Activated B cell treated with CpG ODN at 0.5 μM for 24 hours (primary cell): ENCODE data around the gene FPR2. TPM values are rescaled to one million over a fixed set of nuclear protein-coding genes. Genes with fewer than 3 reads are reported as not detected.

Source experiments
- ATAC-seq: fragments of 200-7000 bp; cut with Tn5 transposase; one replicate; pipeline ENCODE4 v1.10.0; 2021; ENCODE audit warnings: low read depth, mild to moderate bottlenecking, moderate library complexity
- CTCF ChIA-PET: fragments of 350-600 bp; sonication (Branson Sonifier 250); formaldehyde crosslinking; loops from one replicate; lab custom pipeline; 2021; ENCODE audit warnings: antibody characterized with exemption; lab: Charles Lee
- POLR2A ChIA-PET: fragments of 350-600 bp; sonication (Branson Sonifier 250); formaldehyde crosslinking; loops from one replicate; lab custom pipeline; 2021; ENCODE audit warnings: antibody characterized with exemption; lab: Charles Lee
- DNase-seq: peaks from one replicate; pipeline ENCODE4 v3.0.0; 2022
- H3K27ac Mint-ChIP-seq: one replicate; pipeline ENCODE4 v1.8.0; 2020; ENCODE audit warnings: mixed read lengths
- H3K27me3 Mint-ChIP-seq: one replicate; pipeline ENCODE4 v1.8.0; 2021; ENCODE audit warnings: mixed read lengths
- H3K36me3 Mint-ChIP-seq: one replicate; pipeline ENCODE4 v1.8.0; 2021; ENCODE audit warnings: low read depth, mixed read lengths
- H3K4me1 Mint-ChIP-seq: one replicate; pipeline ENCODE4 v1.8.0; 2021; ENCODE audit warnings: mixed read lengths
- H3K4me3 Mint-ChIP-seq: one replicate; pipeline ENCODE4 v1.8.0; 2020; ENCODE audit warnings: mild to moderate bottlenecking, mixed read lengths
- H3K9me3 Mint-ChIP-seq: one replicate; pipeline ENCODE4 v1.8.0; 2020; ENCODE audit warnings: mixed read lengths
- CTCF ChIP-seq: fragments of 200-600 bp; IDR thresholded peaks from one replicate; pipeline ENCODE4 v1.8.0; 2022; ENCODE audit warnings: antibody characterized with exemption, mild to moderate bottlenecking
- intact Hi-C: fragments of 100-400 bp; cut with micrococcal nuclease; formaldehyde crosslinking; loops from one replicate; pipeline ENCODE4 v1.15.1; 2024
- total RNA-seq: library from RNA; stranded (reverse); gene quantifications from 2 replicates; pipeline ENCODE4 v1.2.3, GENCODE V29; 2022

The FPR2 gene
- total RNA-seq, 1 donor from 2014 or later = not detected

GRCh38 chr19:51739466-51740213 is 21.3 kb upstream of the FPR2 start:
- DNase-seq (no peak), ATAC-seq (no peak)
- Mint-ChIP-seq H3K4me3 (no peak overlapping the region), H3K27ac (no peak overlapping the region), H3K9me3 (no peaks in the 10 kb centered on the region), H3K36me3 (no peaks in the 10 kb centered on the region), H3K4me1 (no peaks in the 10 kb centered on the region), H3K27me3 (peaks cover 30% of the 10 kb centered on the region)
- POLR2A ChIA-PET = no interaction called here
- CTCF ChIA-PET = no interaction called here
- no peak for TF ChIP-seq CTCF
- intact Hi-C loops = no loop called here

- no peak for DNase-seq
- ATAC-seq = no peak
- H3K27ac Mint-ChIP-seq = no peak overlapping the region
- ChIA-PET POLR2A (no interaction called here), CTCF (interaction anchor here (1.1 kb wide), 1 partner anchor 38 kb away, joined by 3 read pairs; no protein-coding TSS in a partner anchor)
- no peaks in the 10 kb centered on the region for H3K4me1 Mint-ChIP-seq
- no peak for TF ChIP-seq CTCF
- H3K27me3 Mint-ChIP-seq = peaks cover 25% of the 10 kb centered on the region
- no peak overlapping the region for H3K4me3 Mint-ChIP-seq
- intact Hi-C loops = no loop called here
- H3K36me3 Mint-ChIP-seq = no peaks in the 10 kb centered on the region
- no peaks in the 10 kb centered on the region for H3K9me3 Mint-ChIP-seq
Observed at GRCh38 chr19:51740356-51740755, 20.6 kb upstream of the FPR2 start.

- ChIA-PET CTCF (no interaction called here), POLR2A (interaction anchor here (0.5 kb wide), 1 partner anchor 423 kb away, joined by 5 read pairs; no protein-coding TSS in a partner anchor)
- H3K4me3 Mint-ChIP-seq = no peak overlapping the region
- no peak overlapping the region for H3K27ac Mint-ChIP-seq
- H3K36me3 Mint-ChIP-seq = no peaks in the 10 kb centered on the region
- no peak for TF ChIP-seq CTCF
- no peaks in the 10 kb centered on the region for H3K4me1 Mint-ChIP-seq
- H3K9me3 Mint-ChIP-seq = no peaks in the 10 kb centered on the region
- no peak for ATAC-seq
- DNase-seq = no peak
- peaks cover 14% of the 10 kb centered on the region for H3K27me3 Mint-ChIP-seq
- intact Hi-C loops = no loop called here
Observed at GRCh38 chr19:51742789-51743188, 18.2 kb upstream of the FPR2 start.

GRCh38 chr19:51743405-51743804 is 17.6 kb upstream of the FPR2 start:
- H3K27ac Mint-ChIP-seq = no peak overlapping the region
- ChIA-PET POLR2A (no interaction called here), CTCF (no interaction called here)
- H3K4me1 Mint-ChIP-seq = no peaks in the 10 kb centered on the region
- no peak overlapping the region for H3K4me3 Mint-ChIP-seq
- no peaks in the 10 kb centered on the region for H3K36me3 Mint-ChIP-seq
- TF ChIP-seq CTCF = no peak
- peaks cover 14% of the 10 kb centered on the region for H3K27me3 Mint-ChIP-seq
- DNase-seq (no peak), ATAC-seq (no peak)
- no peaks in the 10 kb centered on the region for H3K9me3 Mint-ChIP-seq
- intact Hi-C loops = no loop called here

GRCh38 chr19:51746731-51747130 is 14.2 kb upstream of the FPR2 start:
- peaks cover 3% of the 10 kb centered on the region for H3K9me3 Mint-ChIP-seq
- peaks cover 12% of the 10 kb centered on the region for H3K27me3 Mint-ChIP-seq
- no peak for TF ChIP-seq CTCF
- no peak for DNase-seq
- ChIA-PET POLR2A (no interaction called here), CTCF (no interaction called here)
- peaks cover 6% of the 10 kb centered on the region for H3K4me1 Mint-ChIP-seq
- no peak for ATAC-seq
- H3K4me3 Mint-ChIP-seq = no peak overlapping the region
- H3K27ac Mint-ChIP-seq = no peak overlapping the region
- no peaks in the 10 kb centered on the region for H3K36me3 Mint-ChIP-seq
- intact Hi-C loops = no loop called here
